NCI-H82 treated with DMSO at 0.1 percent for 48 hours (cell line): Measurements from ENCODE around the gene IGSF6.

ENCODE experiments used
- DNase-seq: peaks from one replicate; lab custom pipeline; 2025; ENCODE audit not compliant: unreplicated experiment; lab: John Stamatoyannopoulos, UW

IGSF6 gene

DNA sequence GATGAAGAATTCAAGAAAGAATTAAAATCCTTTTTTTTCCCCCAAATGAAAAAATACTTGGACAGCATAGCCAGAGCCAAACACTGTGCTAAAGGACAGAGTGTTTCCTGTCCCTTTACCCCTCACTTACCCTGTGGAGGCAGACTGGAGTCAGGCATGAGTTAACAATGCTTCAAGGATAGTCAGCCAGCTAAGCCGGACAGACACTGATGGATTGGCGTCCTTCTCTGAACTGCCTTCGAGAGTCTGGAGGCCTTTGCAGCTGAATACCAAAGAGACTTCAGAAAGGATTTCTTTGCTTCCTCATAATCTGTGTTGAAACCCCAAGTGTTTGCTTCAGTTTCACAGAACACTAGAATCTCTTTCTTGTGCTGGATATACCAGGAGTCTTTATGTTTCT lies 48.5 kb downstream of the IGSF6 start:
- DNase-seq: peak; percentile 78

DNA sequence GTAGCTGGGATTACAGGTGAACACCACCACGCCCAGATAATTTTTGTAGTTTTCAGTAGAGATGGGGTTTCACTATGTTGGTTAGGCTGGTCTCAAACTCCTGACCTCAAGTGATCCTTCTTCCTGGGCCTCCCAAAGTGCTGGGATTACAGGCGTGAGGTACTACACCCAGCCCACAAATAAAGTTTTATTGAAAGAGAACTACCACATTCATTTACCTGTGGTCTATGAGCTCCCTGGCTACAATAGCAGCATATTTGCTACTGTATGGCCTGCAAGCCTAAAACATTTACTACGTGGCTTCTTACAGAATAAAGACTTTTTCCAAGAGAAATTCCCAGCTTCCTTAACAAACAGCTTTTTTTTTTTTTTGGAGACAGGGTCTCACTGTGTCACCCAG lies 49.6 kb downstream of the IGSF6 start:
- no peak for DNase-seq

DNA sequence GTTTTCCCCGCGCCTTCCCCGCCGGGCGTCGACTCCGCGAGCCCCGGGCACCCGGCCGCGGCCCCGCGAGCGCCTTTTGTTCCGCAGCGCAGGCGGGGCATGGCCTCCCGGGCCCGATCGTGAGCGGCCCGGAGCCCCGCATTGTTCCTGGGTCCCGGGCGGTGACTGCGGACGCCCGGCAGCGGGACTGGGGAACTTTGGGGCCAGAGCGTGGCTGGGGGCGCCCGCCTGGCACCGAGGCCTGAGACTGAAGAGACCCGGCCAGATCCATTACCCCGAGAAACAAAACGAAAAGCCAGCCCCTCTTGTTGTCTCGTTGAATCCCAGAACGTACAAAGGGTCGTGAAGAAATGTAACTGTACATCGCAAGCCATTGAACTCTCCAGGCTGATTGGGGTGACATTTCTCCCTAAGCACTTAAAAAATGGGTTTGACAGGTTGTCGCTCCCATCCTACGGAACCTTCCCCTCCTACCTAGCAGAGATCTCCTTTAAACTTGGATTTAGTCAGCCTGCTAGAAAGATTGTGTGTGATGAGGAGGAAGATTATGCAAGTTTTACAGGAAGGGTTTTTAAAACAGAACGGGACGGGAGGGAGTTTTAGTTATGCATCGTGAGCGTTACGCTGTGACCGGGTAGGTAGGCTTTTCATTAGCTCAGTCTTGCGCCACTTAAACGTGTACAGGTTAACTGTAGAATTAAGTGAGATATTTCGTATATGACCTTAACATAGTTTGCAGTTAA lies 52.2 kb downstream of the IGSF6 start:
- DNase-seq: no peak

DNA sequence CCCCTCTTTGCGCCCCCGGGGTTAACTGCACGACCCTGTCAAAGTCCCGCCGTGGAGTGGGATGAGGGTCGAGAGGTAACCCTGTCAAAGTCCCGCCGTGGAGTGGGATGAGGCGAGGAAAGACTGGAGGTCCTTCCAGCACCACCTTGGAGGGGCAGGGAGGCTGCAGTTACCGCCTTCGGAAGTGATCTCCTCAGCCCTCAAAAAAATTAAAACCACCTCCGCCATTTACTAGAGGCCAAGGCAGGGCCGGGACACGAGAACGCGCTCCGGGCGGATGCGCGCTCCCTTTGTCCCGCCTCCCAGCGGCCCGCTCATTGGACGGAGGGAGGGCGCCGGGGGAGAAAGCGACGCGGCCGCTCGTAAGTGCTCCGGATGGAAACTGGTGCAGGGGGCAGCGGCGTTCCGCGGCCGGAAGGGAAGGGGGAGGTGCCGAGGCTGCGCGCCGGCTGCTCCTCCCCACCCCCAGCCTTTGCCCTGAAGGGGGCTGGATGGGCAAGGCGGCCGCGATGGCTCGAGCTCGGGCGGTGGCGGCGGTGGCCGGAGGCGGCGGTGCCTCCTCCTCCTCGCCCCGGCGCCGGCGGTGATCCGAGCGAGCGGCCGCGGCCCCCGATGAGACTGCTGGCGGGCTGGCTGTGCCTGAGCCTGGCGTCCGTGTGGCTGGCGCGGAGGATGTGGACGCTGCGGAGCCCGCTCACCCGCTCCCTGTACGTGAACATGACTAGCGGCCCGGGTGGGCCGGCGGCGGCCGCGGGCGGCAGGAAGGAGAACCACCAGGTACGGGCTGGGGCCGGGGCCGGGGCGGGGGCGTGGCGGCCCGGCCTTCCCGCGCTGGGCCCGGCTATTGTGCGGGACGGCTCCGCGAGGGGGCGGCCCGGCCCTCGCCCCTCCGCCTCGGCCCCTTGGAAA lies 53.0 kb downstream of the IGSF6 start, which contains the start of gene METTL9:
METTL9 (plus strand) TSS at position 456 of the 909 bp plus-strand sequence; CDS start at position 613, 157 bp downstream.
- peak; percentile 77 for DNase-seq

DNA sequence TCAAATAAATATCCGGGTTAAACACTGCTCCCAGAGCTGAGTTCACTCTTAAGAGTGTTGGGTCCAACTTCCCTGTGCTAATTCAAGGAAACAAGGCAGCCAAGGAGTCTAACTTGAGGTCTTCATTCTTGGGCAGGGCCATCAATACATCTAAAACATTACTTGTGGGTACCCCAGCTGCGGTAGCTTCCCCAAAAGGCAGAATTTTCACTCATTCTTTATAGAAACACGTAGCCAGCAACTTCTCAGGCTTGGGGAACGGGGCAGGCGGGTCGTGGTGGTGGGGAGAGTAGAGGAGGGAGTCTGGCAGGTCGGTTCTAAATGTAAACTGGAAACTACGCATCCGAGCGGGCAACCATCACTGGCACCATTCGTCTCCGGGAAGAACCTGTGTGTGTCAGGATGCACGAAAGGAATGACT lies 53.7 kb downstream of the IGSF6 start:
- no peak for DNase-seq

DNA sequence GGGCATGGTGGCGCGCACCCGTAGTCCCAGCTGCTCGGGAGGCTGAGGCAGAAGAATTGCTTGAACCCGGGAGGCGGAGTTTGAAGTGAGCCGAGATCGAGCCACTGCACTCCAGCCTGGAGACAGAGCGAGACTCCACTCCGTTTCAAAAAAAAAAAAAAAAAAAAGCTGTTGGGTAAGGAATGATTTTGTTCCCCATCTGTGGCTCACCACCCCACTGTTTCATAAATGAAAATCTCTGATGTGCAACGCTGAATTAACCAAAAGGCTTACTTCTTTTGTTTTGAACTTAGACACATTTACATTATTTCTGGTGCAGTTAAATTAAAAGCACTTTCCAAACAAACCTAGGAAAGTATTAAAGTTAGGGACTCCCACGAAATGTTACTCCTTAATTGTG lies 54.2 kb downstream of the IGSF6 start:
- DNase-seq: no peak

DNA sequence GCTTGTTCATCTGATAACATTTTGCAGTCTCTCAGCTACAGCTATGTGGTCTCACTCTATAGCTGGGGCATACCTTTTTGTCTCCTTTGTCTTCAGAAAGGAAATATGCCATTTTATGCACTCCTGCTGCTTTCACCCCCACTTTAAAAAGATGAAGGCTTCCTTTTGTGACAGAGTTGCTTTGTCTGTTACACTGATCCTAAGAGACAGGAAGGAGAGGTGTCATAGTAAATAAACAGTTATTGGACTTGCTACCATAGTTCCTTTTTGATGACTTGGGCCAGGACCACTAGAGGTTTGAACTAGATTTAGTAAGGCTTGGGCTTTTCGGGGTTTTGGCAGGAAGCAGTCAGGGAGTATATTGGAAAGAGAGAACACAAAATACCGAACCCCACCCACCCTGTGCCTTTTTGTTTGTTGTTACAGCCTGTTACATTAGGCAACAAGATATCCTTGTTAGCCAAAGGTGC lies 54.8 kb downstream of the IGSF6 start:
- no peak for DNase-seq

DNA sequence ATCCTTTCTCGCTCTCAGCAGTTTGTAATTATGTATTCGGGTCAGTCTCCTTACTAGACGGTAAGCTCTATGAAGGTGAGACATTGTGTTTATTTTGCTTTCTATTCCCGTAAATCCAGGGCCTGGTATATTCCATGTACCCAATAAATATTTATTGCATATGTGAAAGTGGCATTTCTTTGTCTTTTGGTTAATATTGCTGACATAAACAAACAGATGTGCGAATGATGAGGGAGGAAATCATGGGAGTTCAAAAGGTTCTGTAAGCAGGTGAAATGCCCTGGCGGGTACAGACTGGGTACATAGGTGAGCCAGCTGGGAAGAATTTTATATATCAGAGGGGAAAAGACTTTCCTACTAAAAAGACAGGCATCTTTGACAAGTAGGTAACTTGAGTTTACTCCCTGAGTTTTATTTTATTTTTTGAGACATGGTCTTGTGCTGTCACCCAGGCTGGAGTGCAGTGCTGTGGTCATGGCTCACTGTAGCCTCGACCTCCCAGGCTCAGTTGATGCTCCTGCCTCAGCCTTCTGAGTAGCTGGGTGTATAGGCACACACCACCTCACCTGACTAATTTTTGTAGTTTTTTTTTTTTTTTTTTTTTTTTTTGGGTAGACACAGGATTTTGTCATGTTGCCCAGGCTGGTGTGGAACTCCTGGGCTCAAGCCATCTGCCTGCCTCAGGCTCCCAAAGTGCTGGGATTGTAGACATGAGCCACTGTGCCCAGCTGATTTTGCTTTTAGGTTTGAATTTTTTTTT lies 58.7 kb downstream of the IGSF6 start:
- DNase-seq: no peak

DNA sequence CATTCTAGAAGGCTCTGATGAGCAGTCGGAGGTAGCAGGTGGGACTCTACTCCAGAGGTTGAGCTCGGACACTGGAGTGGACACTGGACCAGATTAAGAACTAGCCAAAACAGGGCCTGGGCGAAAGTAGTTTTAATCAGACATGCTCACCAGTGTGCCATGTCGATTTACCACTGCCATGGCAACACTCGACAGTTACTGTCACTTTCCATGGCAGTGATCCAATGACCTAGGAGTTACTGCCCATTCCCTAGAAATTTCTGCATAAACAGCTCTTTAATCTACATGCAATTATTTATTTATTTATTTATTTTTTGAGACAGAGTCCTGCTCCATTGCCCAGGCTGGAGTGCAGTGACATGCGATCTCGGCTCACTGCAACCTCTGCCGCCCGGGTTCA lies 60.2 kb downstream of the IGSF6 start:
- no peak for DNase-seq

DNA sequence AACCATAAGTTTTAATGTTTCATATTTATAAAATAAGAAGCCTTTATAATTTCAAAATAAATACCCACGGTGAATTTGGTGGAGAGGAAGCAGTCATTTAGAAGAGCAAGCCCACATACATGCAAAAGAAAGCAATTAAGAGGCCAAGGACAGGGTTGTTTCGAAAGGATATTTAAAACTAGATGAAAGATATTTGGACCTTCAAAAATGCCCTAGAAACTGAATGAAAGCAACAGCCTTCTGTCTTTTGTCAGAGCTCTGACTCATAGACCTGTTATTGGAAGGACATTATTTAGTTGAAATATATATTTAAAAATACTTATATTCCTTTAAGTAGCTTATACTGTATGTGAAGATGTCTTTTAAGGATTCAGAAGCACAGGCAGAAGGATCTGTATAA lies 61.6 kb downstream of the IGSF6 start:
- DNase-seq: no peak

DNA sequence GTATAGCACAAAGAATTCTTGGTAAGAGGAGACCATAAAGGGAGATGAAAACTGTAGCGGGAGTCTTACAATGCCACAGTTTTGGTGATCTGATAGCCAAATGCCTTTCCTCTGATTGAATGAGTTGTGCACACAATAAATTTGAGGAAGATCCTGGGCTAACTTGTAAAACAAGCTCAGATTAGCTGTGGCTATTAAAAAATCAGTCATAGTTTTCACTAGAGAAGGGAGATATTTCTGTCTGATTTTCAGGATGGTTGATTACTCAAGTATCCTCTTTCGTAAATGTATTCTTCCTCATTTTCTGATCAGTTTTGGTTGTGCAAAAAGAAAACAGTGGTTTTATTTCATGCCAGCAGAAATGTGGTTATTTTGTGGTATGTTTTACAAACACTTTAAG lies 62.1 kb downstream of the IGSF6 start:
- DNase-seq: no peak

DNA sequence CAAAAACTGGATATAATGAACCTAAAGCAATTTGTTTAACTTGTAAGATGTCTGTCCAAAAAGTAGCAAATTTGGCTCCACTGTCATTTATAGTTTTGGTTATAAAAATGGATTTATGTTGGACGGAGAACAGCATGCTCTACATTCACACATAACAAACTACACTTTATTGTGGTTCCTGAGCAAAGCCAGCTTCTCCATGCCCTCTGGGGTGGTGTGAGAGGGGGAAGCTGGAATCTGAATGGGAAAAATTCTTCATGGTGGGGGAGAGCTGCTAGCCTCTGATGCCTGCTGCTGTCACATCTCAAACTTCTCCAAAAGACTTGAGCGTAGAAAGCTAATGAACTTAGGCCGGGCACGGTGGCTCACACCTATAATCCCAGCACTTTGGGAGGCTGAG lies 62.9 kb downstream of the IGSF6 start:
- DNase-seq: no peak
